ENCODE data around the gene CAMTA1. TPM values are rescaled to one million over a fixed set of nuclear protein-coding genes. Genes with fewer than 3 reads are reported as not detected.
A peak's percentile ranks its signal among the peaks of the same experiment; 100 is the strongest.
"Not testable (repeated sequence)": the region's sequence is repeated elsewhere in the genome, so short reads cannot be mapped to it uniquely, and the experiment has no call there.

Gene CAMTA1
- polyA plus RNA-seq, 1 experiment, result 64.9 TPM

- ChIA-PET POLR2A (no interaction called here), CTCF (no interaction called here)
- no peak for TF ChIP-seq CTCF (IDR thresholded peaks at IDR 0.05; ENCODE audit: low read depth, low read length)
- Histone ChIP-seq H3K9me3 (ENCODE audit: control insufficient read depth, insufficient read depth, low read length) (peaks cover 4% of the 10 kb centered on the region; the same call in 1 of the 2 replicates), H3K27ac (ENCODE audit: low read depth, low read length) (no peak overlapping the region), H3K27me3 (ENCODE audit: control insufficient read depth, insufficient read depth, low read length) (no peaks in the 10 kb centered on the region), H3K4me3 (ENCODE audit: low read depth, low read length) (peak overlapping the region; percentile 55)
- no peak for DNase-seq (ENCODE audit: low read depth, low spot score)
Observed at GRCh38 chr1:7784492-7785071, 999.3 kb downstream of the CAMTA1 start.

GRCh38 chr1:7785108-7785507 lies 999.9 kb downstream of the CAMTA1 start:
- H3K27ac ChIP-seq (ENCODE audit: low read depth, low read length), result no peak overlapping the region
- CTCF ChIA-PET, result no interaction called here

GRCh38 chr1:7786795-7787194 lies 1001.5 kb downstream of the CAMTA1 start:
- Histone ChIP-seq H3K4me3 (ENCODE audit: low read depth, low read length) (no peak overlapping the region), H3K9me3 (ENCODE audit: control insufficient read depth, insufficient read depth, low read length) (peaks cover 14% of the 10 kb centered on the region), H3K27ac (ENCODE audit: low read depth, low read length) (no peak overlapping the region), H3K27me3 (ENCODE audit: control insufficient read depth, insufficient read depth, low read length) (no peaks in the 10 kb centered on the region)
- TF ChIP-seq CTCF (IDR thresholded peaks at IDR 0.05; ENCODE audit: low read depth, low read length), result no peak
- ChIA-PET POLR2A (interaction anchor here (0.5 to 0.6 kb wide), 3 partner anchors 11 to 498 kb away, joined by 3 to 4 read pairs (median 4); no protein-coding TSS in a partner anchor), CTCF (interaction anchor here (0.8 kb wide), 1 partner anchor 22 kb away, joined by 4 read pairs; no protein-coding TSS in a partner anchor)
- DNase-seq (ENCODE audit: low read depth, low spot score), result no peak

More at GRCh38 chr1:7785108-7785507, 999.9 kb downstream of the CAMTA1 start:
- DNase-seq (ENCODE audit: low read depth, low spot score), result no peak
- TF ChIP-seq CTCF (IDR thresholded peaks at IDR 0.05; ENCODE audit: low read depth, low read length), result no peak
- no peaks in the 10 kb centered on the region for H3K27me3 ChIP-seq (ENCODE audit: control insufficient read depth, insufficient read depth, low read length)
- POLR2A ChIA-PET, result no interaction called here
- peak overlapping the region; percentile 55; the same call in 1 of the 2 replicates for H3K4me3 ChIP-seq (ENCODE audit: low read depth, low read length)
- peaks cover 4% of the 10 kb centered on the region for H3K9me3 ChIP-seq (ENCODE audit: control insufficient read depth, insufficient read depth, low read length)

GRCh38 chr1:7789828-7790227 lies 1004.6 kb downstream of the CAMTA1 start:
- DNase-seq (ENCODE audit: low read depth, low spot score), result no peak
- Histone ChIP-seq H3K27ac (ENCODE audit: low read depth, low read length) (no peak overlapping the region), H3K4me3 (ENCODE audit: low read depth, low read length) (no peak overlapping the region), H3K9me3 (ENCODE audit: control insufficient read depth, insufficient read depth, low read length) (peaks cover 12% of the 10 kb centered on the region), H3K27me3 (ENCODE audit: control insufficient read depth, insufficient read depth, low read length) (no peaks in the 10 kb centered on the region)
- no peak for TF ChIP-seq CTCF (IDR thresholded peaks at IDR 0.05; ENCODE audit: low read depth, low read length)
- POLR2A ChIA-PET, result no interaction called here
- CTCF ChIA-PET, result no interaction called here

- H3K4me3 ChIP-seq (ENCODE audit: low read depth, low read length); CTCF ChIA-PET; POLR2A ChIA-PET; H3K27me3 ChIP-seq (ENCODE audit: control insufficient read depth, insufficient read depth, low read length); H3K27ac ChIP-seq (ENCODE audit: low read depth, low read length); DNase-seq (ENCODE audit: low read depth, low spot score): not testable (repeated sequence)
- H3K9me3 ChIP-seq (ENCODE audit: control insufficient read depth, insufficient read depth, low read length), result peaks cover 10% of the 10 kb centered on the region; the same call in 1 of the 2 replicates
Observed at GRCh38 chr1:7791027-7791426, 1005.8 kb downstream of the CAMTA1 start.
